HCT116 (cell line): ENCODE results near the gene CALN1. TPM values are rescaled to one million over a fixed set of nuclear protein-coding genes. Genes with fewer than 3 reads are reported as not detected.

Experiments
- ATAC-seq: fragments of 200-7000 bp; cut with Tn5 transposase; 2 replicates; pipeline ENCODE4 v1.9.1; 2020; ENCODE audit warnings: mild to moderate bottlenecking, moderate library complexity
- BruUV-seq: library from RNA; stranded (reverse); fragments of 400-500 nt; replicated peaks from 2 replicates; lab custom pipeline; 2021; lab: Mats Ljungman, UMichigan
- CTCF ChIA-PET: fragments of 300-600 bp; sonication (Branson Sonifier 250); formaldehyde crosslinking; loops from one replicate; lab custom pipeline; 2021; ENCODE audit warnings: antibody characterized with exemption; lab: Charles Lee
- POLR2A ChIA-PET: fragments of 300-600, 350-600 bp; sonication (Branson Sonifier 250); formaldehyde crosslinking; loops from one replicate; lab custom pipeline; 2021; ENCODE audit warnings: antibody characterized with exemption; lab: Charles Lee
- RAD21 ChIA-PET, 2 experiments: fragments of 300-600 bp; sonication (Branson Sonifier 250); formaldehyde crosslinking; loops; one replicate each; lab custom pipeline; 2023; ENCODE audit warnings: low total read pairs in 2 of 2; ENCODE audit not compliant: uncharacterized antibody in 2 of 2, unreplicated experiment in 2 of 2, low non-redundant PET in 1 of 2; lab: Charles Lee
- DNase-seq: peaks from one replicate; pipeline ENCODE4 v3.0.0-alpha.2; 2010; ENCODE audit warnings: low read depth, low spot score
- H2AFZ ChIP-seq: fragments of 200-600 bp; shearing (Covaris generic), sonication (generic); 2 replicates; pipeline ENCODE4 v1.6.1; 2017; ENCODE audit warnings: low read depth, mixed run types, mixed read lengths, antibody characterized with exemption, low read length; ENCODE audit not compliant: poor library complexity, severe bottlenecking
- H3K27ac ChIP-seq: 2 replicates; pipeline ENCODE4 v1.5.1; 2012; ENCODE audit warnings: low read depth, low read length
- H3K27me3 ChIP-seq: fragments of 200-600 bp; sonication (generic); 2 replicates; pipeline ENCODE4 v1.6.1; 2016; ENCODE audit warnings: mixed run types, low read length, mixed read lengths; ENCODE audit not compliant: insufficient read depth
- H3K36me3 ChIP-seq, 2 experiments: fragments of 200-500 bp in 1 of 2; fragments of 200-600 bp in 1 of 2; sonication (Bioruptor generic) in 1 of 2; sonication (generic) in 1 of 2; 2 replicates each; pipeline versions ENCODE4 v1.5.1 to v1.6.1; 2014 to 2016; ENCODE audit warnings: low read length in 2 of 2, inconsistent platforms in 1 of 2, mixed read lengths in 1 of 2, mixed run types in 1 of 2; ENCODE audit not compliant: insufficient read depth in 2 of 2, control insufficient read depth in 1 of 2
- H3K4me1 ChIP-seq, 2 experiments: fragments of 200-600 bp in 1 of 2; sonication (generic) in 1 of 2; 2 replicates each; pipeline versions ENCODE4 v1.5.1 to v1.6.1; 2012 to 2017; ENCODE audit warnings: low read length in 2 of 2, inconsistent platforms in 1 of 2, mild to moderate bottlenecking in 1 of 2, mixed read lengths in 1 of 2, mixed run types in 1 of 2, moderate library complexity in 1 of 2; ENCODE audit not compliant: insufficient read depth in 2 of 2, control insufficient read depth in 1 of 2
- H3K4me2 ChIP-seq: fragments of 200-600 bp; sonication (generic); 2 replicates; pipeline ENCODE4 v1.6.1; 2017; ENCODE audit warnings: mixed run types, low read length, mixed read lengths
- H3K4me3 ChIP-seq, 2 experiments: fragments of 200-600 bp in 1 of 2; sonication (generic) in 1 of 2; replicated peaks in 1 of 2; 2 replicates each; pipeline ENCODE4 v1.5.1; 2011 to 2016; ENCODE audit warnings: low read length in 2 of 2, control low read depth in 1 of 2, low read depth in 1 of 2, mild to moderate bottlenecking in 1 of 2, mixed read lengths in 1 of 2, mixed run types in 1 of 2
- H3K79me2 ChIP-seq: fragments of 200-600 bp; sonication (generic); 2 replicates; pipeline ENCODE4 v1.6.1; 2017; ENCODE audit warnings: mild to moderate bottlenecking, mixed run types, low read length, moderate library complexity, mixed read lengths; ENCODE audit not compliant: insufficient read depth
- H3K9ac ChIP-seq: fragments of 200-600 bp; sonication (generic); 2 replicates; pipeline ENCODE4 v1.6.1; 2016; ENCODE audit warnings: low read length, mixed read lengths
- H3K9me2 ChIP-seq: fragments of 200-600 bp; sonication (generic), shearing (Covaris generic); 2 replicates; pipeline ENCODE4 v1.6.1; 2017; ENCODE audit warnings: mixed run types, mild to moderate bottlenecking, moderate library complexity; ENCODE audit not compliant: insufficient read depth
- H3K9me3 ChIP-seq, 2 experiments: fragments of 200-500 bp in 1 of 2; fragments of 200-600 bp in 1 of 2; sonication (Bioruptor generic) in 1 of 2; sonication (generic) in 1 of 2; 2 replicates each; pipeline ENCODE4 v1.6.1; 2014 to 2017; ENCODE audit warnings: low read length in 2 of 2, mixed read lengths in 2 of 2, inconsistent platforms in 1 of 2, low read depth in 1 of 2, mild to moderate bottlenecking in 1 of 2, mixed run types in 1 of 2, moderate library complexity in 1 of 2; ENCODE audit not compliant: control insufficient read depth in 1 of 2, insufficient read depth in 1 of 2
- H4K20me1 ChIP-seq: fragments of 200-600 bp; sonication (generic), shearing (Covaris generic); 2 replicates; pipeline ENCODE4 v1.6.1; 2017; ENCODE audit warnings: mixed run types, mild to moderate bottlenecking, moderate library complexity; ENCODE audit not compliant: insufficient read depth
- ATF3 ChIP-seq: IDR thresholded peaks from 2 replicates; pipeline ENCODE4 v1.6.1; 2012
- CBX3 ChIP-seq: IDR thresholded peaks from 2 replicates; pipeline ENCODE4 v1.6.1; 2012; ENCODE audit warnings: low read depth
- CTCF ChIP-seq, 3 experiments: fragments of 200-600 bp in 1 of 3; sonication (generic) in 1 of 3; IDR thresholded peaks in 2 of 3; conservative IDR thresholded peaks in 1 of 3; 2 replicates each; pipeline ENCODE4 v1.5.1; 2012 to 2017; ENCODE audit warnings: low read depth in 2 of 3, low read length in 2 of 3, antibody characterized with exemption in 1 of 3, borderline replicate concordance in 1 of 3, control low read depth in 1 of 3, mild to moderate bottlenecking in 1 of 3, mixed read lengths in 1 of 3, mixed run types in 1 of 3, moderate library complexity in 1 of 3; ENCODE audit not compliant: insufficient read depth in 1 of 3
- EGR1 ChIP-seq: IDR thresholded peaks from 2 replicates; pipeline ENCODE4 v1.6.1; 2012; ENCODE audit warnings: low read depth
- EZH2 ChIP-seq: fragments of 200-600 bp; sonication (generic); IDR thresholded peaks from 2 replicates; pipeline ENCODE4 v1.6.1; 2017; ENCODE audit warnings: antibody characterized with exemption, mixed run types
- EZH2phosphoT487 ChIP-seq: fragments of 200-600 bp; IDR thresholded peaks from 2 replicates; pipeline ENCODE4 v1.6.1; 2018; ENCODE audit warnings: antibody characterized with exemption, borderline replicate concordance
- FOSL1 ChIP-seq: IDR thresholded peaks from 2 replicates; pipeline ENCODE4 v1.6.1; 2012; ENCODE audit warnings: low read depth
- POLR2AphosphoS5 ChIP-seq: IDR thresholded peaks from 2 replicates; pipeline ENCODE4 v1.6.1; 2011; ENCODE audit warnings: mild to moderate bottlenecking, low read depth, low read length, moderate library complexity
- RAD21 ChIP-seq: IDR thresholded peaks from 2 replicates; pipeline ENCODE4 v1.6.1; 2012; ENCODE audit warnings: low read depth, mild to moderate bottlenecking
- REST ChIP-seq: IDR thresholded peaks from 2 replicates; pipeline ENCODE4 v1.6.1; 2012; ENCODE audit warnings: low read depth
- SP1 ChIP-seq: IDR thresholded peaks from 2 replicates; pipeline ENCODE4 v1.6.1; 2012; ENCODE audit warnings: low read depth
- SRF ChIP-seq: IDR thresholded peaks from 2 replicates; pipeline ENCODE4 v1.6.1; 2012; ENCODE audit warnings: low read depth
- YY1 ChIP-seq: IDR thresholded peaks from 2 replicates; pipeline ENCODE4 v1.6.1; 2011; ENCODE audit warnings: low read length, low read depth, moderate library complexity, mild to moderate bottlenecking; ENCODE audit not compliant: insufficient replicate concordance; ENCODE audit errors: extremely low read depth
- ZBTB33 ChIP-seq: IDR thresholded peaks from 2 replicates; pipeline ENCODE4 v1.6.1; 2011; ENCODE audit warnings: mild to moderate bottlenecking, low read length, moderate library complexity; ENCODE audit not compliant: insufficient replicate concordance; ENCODE audit errors: extremely low read depth
- ZNF274 ChIP-seq: fragments of 200-500 bp; sonication (Bioruptor generic); IDR thresholded peaks from 2 replicates; pipeline ENCODE4 v1.6.1; 2014; ENCODE audit warnings: mild to moderate bottlenecking, low read depth, low read length, inconsistent platforms
- intact Hi-C: fragments of 100-400 bp; cut with micrococcal nuclease; formaldehyde crosslinking; loops from 2 replicates; pipeline ENCODE4 v1.10.0; 2022
- total RNA-seq: library from RNA; stranded (reverse); gene quantifications from one replicate; pipeline ENCODE4 v1.2.1, GENCODE V29; 2021; ENCODE audit not compliant: unreplicated experiment

Gene CALN1
- total RNA-seq, 1 experiment from 2014 or later = 0.17 TPM

DNA sequence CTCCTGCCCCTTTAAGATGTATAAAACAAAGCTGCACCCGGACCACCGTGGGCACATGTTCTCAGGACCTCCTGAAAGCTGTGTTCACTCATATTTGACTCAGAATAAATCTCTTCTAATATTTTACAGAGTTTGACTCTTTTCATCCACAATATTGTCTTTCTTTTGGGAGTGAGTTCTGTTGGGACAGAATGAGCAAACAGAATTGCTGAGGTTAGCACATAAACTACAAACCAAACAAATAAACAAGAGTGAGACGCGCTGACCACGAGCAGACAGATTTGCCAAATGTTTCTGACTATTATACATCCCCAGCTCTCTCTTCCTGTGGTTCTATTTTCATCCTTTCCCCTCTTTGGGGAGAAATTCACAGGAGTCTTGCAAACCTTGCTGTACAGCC lies 526.7 kb downstream of the CALN1 start:
- Histone ChIP-seq H2AFZ (no peak overlapping the region), H3K79me2 (no peaks in the 10 kb centered on the region), H3K27me3 (no peaks in the 10 kb centered on the region), H3K4me3 (no peak overlapping the region), H3K27ac (no peak overlapping the region)
- BruUV-seq = no TSS peak
- intact Hi-C loops = no loop called here
- no peak for DNase-seq
- no peak for ATAC-seq
- RAD21 ChIA-PET = no interaction called here
- TF ChIP-seq ATF3 (no peak), SP1 (no peak), CTCF (IDR thresholded peaks at IDR 0.05 in 2 of 3, conservative IDR thresholded peaks at IDR 0.05 in 1 of 3; ENCODE audit: borderline replicate concordance in 1 of 3, insufficient read depth in 1 of 3, low read depth in 2 of 3, low read length in 2 of 3) (no peak), RAD21 (no peak), EZH2phosphoT487 (no peak), SRF (no peak), EZH2 (no peak), YY1 (no peak), CBX3 (no peak), REST (no peak), FOSL1 (no peak), ZBTB33 (no peak), ZNF274 (no peak), POLR2AphosphoS5 (no peak), EGR1 (no peak)
- TF ChIP-seq, all 23 proteins: peak for 0
- ChIA-PET POLR2A (no interaction called here), CTCF (no interaction called here)
- Histone ChIP-seq H3K36me3 (no peaks in the 10 kb centered on the region), H3K9me3 (peaks cover 0 to 16% of the 10 kb centered on the region in 2 experiments; a peak in 1 of 4 replicates), H3K9ac (no peak overlapping the region), H4K20me1 (no peaks in the 10 kb centered on the region), H3K4me2 (no peak overlapping the region), H3K9me2 (no peaks in the 10 kb centered on the region), H3K4me1 (no peaks in the 10 kb centered on the region)
